CD1c-positive myeloid dendritic cell (primary cell): ENCODE results near the gene SPZ1.
A peak's percentile ranks its signal among the peaks of the same experiment; 100 is the strongest.
"Not testable (repeated sequence)": the region's sequence is repeated elsewhere in the genome, so short reads cannot be mapped to it uniquely, and the experiment has no call there.

ENCODE experiments used
- DNase-seq: peaks from one replicate; pipeline ENCODE4 v3.0.0-alpha.2; 2016; ENCODE audit errors: extremely low spot score

SPZ1 gene, protein sequence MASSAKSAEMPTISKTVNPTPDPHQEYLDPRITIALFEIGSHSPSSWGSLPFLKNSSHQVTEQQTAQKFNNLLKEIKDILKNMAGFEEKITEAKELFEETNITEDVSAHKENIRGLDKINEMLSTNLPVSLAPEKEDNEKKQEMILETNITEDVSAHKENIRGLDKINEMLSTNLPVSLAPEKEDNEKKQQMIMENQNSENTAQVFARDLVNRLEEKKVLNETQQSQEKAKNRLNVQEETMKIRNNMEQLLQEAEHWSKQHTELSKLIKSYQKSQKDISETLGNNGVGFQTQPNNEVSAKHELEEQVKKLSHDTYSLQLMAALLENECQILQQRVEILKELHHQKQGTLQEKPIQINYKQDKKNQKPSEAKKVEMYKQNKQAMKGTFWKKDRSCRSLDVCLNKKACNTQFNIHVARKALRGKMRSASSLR

DNA sequence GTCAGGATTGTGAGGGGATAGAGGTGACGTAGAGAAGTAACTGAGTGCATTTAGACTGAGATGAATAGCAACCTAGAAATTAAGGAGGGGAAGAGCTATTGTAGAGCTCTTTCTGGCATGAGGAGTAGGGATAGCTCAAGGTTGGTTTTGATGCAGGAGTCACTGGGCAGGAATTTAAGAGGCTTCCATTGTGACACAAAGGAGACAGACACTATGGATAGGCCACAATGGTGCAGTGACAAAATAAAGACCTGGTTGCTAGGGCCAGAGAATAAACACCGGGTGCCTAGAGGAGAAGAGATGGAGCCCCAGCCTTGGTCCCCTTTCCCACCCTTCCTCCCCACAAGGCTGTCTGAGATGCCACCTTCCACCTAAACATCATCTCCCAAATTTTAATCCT, at the start of gene SPZ1:
SPZ1 (plus strand) TSS at position 301 of the 400 bp plus-strand sequence. CDS start 214 bp downstream, outside the sequence.
- DNase-seq = no peak

DNA sequence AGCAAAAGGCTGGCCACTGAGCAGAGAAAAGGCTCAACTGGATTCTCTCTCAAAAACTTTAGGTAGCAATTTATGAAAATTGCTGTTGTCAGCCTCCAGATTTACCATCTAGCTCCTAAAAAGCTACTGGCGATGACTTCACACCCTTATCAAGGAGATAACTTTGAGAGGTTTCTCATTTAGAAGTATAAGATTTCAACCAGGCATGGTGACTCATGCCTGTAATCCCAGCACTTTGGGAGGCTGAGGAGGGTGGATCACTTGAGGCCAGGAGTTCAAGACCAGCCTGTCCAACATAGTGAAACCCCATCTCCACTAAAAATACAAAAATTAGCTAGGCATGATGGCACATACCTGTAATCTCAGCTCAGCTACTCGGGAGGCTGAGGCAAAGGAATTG, 49.3 kb upstream of the SPZ1 start:
- not testable (repeated sequence) for DNase-seq

DNA sequence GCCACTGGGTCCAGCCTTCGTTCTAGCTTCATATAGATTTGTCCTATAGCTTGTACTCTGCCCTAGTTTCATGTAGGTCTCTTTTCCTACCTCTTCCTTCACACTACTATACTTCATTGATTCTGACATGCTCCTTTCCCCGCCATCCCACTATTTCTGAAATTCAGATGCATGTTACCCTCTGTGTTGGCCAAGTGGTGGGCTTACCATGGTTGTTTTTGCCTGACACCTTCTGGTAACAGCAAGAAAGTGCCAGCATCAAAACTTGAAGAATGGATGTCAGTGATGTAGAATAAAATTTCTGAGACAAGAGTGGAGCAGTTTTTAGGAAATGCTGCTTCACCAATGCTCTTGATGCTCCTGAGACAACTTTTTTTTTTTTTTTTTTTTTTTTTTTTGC, 44.5 kb upstream of the SPZ1 start:
- peak; percentile 9 for DNase-seq

DNA sequence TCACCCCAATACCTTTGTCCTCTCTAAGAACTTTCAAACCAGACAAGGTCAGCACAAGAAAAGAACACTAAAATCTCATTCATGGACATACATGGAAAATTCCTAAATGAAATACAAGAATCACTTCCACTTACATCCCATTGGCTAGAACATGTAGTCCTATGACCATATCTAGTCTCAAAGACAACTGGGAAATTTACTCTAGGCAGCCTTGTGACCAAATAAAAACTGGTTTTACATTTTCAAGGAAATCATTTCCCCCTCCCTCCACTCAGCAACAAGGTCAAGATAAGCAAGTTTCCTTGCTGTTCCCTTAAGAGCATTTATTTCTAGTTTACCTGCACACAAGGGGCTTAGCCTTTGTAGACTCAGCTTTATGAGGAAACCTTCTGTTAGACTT, 43.6 kb upstream of the SPZ1 start:
- no peak for DNase-seq

DNA sequence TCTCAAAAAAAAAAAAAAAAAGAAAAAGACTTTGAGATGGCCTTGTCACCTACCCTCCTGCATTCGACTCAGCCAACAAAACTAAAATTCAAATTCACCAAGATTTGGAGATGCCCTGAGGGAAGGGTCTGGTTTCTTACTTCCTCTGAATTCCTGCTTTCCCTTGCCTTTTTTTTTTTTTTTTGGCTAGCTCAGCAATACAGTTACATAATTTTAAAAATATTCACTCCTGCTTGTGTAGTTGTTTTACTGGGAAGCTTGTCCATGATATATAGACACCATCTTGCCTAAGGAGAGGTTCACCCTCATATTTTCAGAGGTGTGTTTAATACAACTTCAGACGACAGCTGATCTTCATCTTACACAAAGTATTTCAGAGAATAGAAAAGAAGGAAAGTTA, 42.6 kb upstream of the SPZ1 start:
- no peak for DNase-seq

DNA sequence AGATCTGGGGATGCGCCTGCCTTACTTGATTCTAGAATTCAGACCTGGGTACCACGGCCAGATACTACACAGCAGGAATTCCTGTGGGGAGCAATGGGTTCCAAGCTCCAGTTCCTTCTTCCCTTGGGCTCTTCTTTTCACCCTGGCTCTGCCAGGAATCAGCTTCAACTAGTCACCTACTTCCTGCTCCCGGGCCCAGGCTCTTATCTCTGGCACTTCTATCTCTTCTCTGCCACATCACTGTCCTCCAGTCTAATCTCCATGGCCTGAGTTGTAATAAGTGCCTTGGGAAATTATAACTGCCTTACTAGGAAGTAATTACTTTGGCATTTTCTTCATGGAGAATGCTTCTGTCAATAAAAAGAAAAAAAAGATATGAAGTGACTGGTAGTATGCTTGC, 37.7 kb upstream of the SPZ1 start:
- DNase-seq = no peak

DNA sequence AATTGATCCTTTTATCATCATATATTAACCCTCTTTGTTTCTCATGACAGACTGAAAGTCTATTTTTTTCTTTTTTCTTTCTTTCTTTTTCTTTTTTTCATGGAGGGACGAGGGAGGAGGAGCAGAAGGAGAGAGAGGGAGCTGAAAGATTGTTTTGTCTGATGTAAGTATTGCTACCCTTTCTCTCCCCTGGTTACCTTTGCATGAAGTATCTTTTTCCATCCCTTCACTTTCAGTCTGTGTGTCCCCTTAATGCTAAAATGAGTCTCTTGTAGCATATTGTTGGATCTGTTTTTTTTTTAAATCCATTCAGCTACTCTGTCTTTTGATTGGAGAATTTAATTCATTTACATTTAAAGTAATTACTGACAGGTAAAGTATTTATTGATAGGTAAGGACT, 36.4 kb upstream of the SPZ1 start:
- no peak for DNase-seq

DNA sequence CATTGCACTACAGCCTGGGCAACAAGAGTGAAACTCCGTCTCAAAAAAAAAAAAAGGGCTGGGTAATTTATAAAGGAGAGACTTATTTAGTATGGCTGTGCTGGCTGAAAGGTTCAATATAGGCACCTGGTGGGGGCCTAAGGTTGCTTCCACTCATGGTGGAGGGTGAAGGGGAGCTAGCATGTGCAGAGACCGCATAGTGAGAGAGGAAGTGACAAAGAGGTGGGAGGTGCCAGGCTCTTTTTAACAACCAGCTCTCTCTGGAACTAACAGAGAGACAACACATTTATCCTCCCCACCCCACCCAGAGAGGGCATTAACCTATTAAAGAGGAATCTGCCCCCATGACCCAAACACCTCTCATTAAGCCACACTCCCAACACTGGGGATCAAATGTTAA, 35.1 kb upstream of the SPZ1 start:
- DNase-seq = peak; percentile 22

DNA sequence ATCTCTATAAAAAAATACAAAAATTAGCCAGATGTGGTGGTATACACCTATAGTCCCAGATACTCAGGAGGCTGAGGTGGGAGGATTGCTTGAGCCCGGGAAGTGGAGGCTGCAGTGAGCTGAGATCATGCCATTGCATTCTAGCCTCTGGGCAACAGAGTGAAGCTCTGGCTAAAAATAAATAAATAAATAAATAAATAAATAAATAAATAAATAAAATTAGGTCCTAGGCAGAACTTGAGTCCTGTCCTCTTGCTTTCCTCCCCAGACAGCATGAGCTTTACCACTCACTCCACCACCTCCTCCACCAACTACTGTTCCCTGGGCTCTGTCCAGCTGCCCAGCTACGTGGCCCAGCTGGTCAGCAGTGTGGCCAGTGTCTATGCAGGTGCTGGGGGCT, 31.6 kb upstream of the SPZ1 start:
- DNase-seq = no peak

DNA sequence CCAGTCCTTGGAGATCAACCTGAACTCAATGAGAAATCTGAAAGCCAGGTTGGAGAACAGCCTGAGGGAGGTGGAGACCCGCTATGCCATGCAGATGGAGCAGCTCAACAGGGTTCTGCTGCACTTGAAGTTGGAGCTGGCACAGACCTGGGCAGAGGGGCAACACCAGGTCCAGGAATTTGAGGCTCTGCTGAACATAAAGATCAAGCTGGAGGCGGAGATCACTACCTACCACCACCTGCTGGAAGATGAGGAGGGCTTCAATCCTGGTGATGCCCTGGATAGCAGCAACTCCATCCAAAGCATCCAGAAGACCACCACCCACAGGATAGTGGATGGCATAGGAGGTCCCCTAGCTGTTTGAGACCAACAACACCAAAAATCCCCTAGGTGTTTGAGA, 30.5 kb upstream of the SPZ1 start:
- no peak for DNase-seq

DNA sequence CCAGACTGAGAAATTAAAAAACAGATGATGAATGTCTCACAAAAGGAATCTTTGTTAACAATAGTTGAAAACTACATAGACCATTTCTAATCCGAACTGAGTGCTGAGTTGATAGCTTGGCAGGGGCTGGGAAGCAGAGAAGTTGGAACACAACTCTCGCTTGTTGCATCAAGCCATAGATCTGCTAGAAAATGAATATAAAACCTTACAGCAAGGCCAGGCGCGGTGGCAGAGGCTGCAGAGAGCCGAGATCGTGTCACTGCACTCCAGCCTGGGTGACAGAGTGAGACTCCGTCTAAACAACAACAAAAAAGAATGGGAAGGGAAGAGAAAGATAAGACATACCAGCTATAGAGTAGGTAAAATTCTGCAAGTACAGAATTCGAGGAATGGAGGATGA, 28.0 kb upstream of the SPZ1 start:
- DNase-seq = no peak

DNA sequence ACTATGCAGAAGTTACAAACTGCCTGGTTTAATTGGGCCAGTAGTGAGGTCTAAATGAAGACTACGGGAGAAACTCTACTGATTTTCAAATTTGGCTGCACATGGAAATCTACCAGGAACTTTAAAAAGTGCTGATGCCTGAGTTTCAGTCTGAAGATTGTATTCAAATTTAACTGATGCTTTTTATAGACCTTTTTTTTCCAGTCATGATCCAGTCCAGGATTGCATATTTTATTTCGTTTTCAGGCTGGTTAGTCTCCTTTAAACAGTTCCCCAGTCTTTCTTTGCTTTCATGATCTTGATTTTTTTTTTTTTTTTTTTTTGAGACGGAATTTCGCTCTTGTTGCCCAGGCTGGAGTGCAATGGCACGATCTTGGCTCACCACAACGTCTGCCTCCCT, 23.7 kb upstream of the SPZ1 start:
- no peak for DNase-seq

DNA sequence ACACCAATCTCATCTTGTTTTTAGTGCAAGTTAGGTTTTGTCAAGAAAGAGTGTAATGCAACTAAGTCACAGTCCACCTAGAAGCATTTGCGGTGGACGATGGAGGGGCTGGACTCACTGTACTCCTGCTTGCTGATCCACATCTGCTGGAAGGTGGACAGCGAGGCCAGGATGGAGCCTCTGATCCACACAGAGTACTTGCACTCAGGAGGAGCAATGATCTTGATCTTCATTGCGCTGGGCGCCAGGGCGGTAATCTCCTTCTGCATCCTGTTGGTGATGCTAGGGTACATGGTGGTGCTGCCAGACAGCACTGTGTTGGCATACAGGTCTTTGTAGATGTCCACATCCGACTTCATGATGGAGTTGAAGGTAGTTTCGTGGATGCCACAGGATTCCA, 20.2 kb upstream of the SPZ1 start:
- no peak for DNase-seq

DNA sequence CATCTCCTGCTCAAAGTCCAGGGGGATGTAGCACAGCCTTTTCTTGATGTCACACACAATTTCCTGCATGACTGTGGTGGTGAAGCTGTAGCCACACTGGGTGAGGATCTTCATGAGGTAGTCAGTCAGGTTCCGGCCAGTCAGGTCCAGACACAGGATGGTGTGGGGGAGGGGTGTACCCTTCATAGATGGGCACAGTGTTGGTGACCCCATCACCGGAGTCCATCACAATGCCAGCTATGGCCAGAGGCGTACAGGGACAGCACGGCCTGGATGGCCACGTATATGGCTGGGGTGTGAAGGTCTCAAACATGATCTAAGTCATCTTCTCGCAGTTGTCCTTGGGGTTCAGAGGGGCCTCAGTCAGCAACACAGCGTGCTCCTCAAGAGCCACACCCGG, 19.7 kb upstream of the SPZ1 start:
- no peak for DNase-seq

DNA sequence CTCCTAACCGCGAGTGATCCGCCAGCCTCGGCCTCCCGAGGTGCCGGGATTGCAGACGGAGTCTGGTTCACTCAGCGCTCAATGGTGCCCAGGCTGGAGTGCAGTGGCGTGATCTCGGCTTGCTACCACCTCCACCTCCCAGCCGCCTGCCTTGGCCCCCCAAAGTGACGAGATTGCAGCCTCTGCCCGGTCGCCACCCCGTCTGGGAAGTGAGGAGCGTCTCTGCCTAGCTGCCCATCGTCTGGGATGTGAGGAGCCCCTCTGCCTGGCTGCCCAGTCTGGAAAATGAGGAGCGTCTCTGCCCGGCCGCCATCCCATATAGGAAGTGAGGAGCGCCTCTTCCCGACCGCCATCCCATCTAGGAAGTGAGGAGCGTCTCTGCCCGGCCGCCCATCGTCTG, 19.0 kb upstream of the SPZ1 start:
- DNase-seq = not testable (repeated sequence)

DNA sequence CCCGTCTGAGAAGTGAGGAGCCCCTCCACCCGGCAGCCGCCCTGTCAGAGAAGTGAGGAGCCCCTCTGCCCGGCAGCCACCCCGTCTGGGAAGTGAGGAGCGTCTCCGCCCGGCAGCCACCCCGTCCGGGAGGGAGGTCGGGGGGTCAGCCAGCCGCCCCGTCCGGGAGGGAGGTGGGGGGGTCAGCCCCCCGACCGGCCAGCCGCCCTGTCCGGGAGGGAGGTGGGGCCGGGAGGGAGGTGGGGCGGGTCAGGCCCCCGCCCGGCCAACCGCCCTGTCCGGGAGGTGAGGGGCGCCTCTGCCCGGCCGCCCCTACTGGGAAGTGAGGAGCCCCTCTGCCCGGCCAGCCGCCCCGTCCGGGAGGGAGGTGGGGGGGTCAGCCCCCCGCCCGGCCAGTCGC, 18.5 kb upstream of the SPZ1 start:
- not testable (repeated sequence) for DNase-seq

DNA sequence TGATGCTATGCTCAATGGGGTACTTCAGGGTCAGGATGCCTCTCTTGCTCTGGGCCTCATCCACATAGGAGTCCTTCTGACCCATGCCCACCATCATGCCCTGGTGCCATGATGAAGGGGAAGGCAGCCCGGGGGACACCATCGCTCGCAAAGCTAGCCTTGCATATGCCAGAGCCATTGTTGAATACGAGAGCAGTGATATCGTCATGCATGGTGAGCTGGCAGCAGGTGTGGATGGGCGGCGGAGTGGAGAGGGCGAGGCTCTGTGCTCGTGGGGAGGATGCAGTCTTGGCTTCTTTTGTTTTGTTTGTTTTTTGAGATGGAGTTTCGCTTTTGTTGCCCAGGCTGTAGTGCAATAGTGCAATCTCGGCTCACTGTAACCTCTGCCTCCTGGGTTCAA, 17.2 kb upstream of the SPZ1 start:
- no peak for DNase-seq

DNA sequence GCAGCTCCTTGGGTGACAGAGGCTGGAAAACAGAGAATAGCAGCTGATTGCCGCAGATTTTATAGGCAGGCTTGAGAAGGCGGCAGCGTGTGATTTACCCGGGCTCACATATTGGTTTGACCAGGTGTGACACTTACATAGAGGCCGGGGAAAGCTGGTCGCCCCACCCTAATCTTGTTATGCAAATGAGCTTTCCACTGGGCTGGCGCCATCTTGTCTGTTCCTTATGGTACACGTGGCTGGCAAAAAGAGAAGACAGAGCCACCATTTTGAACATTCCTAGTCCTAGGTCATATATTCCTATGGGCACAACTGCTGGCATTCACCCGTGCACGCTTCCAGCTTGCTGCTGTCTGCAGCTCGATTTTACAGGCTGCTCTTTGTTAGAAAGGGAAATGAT, 11.3 kb upstream of the SPZ1 start:
- DNase-seq = no peak

DNA sequence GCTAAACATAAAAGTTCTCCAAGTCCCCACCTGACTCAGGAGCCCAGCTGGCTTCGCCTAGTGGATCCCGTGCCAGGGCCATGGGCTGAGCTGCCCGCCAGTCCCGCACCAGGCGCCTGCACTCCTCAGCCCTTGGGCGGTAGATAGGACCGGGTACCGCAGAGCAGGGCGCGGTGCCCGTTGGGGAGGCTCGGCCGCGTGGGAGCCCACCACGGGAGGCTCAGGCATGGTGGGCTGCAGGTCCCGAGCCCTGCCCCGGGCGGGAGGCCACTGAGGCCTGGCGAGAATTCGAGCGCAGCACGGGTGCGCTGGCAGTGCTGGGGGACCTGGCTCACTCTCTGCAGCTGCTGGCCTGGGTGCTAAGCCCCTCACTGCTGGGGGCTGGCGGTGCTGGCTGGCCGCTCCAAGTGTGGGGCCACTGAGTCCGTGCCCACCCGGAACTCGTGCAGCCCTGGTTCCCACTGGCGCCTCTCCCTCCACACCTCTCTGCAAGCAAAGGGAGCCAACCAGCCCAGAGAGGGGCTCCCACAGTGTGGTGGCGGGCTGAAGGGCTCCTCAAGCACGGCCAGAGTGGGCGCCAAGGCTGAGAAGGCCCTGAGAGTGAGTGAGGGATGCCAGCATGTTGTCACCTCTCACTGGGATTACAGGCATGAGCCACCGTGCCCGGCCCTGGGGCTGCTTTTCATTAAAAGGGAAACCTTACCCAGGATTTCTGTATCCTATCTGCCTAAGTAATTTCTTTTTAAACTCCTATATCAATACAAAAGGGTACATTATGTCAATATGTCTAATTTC, 9.7 kb upstream of the SPZ1 start:
- DNase-seq = no peak

DNA sequence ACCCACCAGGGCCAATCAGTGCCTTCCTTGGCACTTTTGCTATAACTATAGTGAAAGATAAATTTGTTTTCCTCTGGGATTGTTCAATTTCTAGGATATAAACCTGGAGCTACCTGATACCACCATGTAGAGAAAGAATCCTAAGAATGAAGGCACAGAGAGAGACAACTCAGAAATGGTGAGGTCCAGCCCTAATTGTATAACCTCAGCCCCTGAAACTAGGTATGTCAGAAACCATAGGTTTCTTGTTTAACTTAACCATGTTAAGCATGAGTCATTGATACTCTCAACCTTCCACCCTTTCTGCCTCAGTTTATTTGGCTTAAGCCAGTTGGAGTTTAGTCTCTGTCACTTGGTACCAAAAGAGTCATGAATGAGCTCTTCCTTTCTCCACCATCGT, 4.6 kb upstream of the SPZ1 start:
- no peak for DNase-seq

DNA sequence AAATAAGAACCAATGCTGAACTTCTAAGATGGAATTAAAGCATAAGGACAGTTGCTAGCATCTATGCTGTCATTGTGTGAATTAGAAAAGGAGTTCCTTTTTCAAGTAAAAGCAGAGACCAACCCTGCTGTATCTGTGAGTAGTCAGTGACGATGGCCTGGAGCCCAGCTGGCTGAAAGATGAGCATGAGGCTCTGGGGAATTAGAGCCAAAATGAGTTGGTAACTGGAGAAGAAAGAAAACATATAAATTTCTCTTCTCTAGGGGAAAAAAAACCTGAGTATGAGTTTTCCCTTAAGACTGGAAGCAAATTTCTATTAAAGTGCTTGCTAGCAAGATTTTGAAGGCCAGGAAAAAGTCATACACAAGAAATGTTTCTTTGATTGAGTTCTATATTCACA, 1.6 kb upstream of the SPZ1 start:
- DNase-seq = no peak

DNA sequence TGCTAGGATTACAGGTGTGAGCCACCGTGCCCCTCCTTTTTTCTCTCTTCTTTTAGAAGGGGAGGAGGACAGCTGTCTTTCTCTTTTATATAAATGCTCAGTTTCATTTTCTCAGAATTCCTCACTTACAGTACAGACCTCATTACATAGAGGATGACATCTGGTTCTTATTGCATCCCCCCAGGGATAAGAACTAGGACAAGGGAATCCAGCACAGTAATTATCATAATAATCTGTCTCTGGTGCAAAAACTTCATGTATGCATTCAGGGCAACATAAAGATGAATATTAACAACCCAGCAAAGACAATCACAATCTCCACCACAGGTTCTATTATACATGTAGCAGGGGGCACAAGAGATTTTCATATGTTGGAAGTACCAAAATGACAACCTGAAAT, 5.1 kb downstream of the SPZ1 start:
- no peak for DNase-seq

DNA sequence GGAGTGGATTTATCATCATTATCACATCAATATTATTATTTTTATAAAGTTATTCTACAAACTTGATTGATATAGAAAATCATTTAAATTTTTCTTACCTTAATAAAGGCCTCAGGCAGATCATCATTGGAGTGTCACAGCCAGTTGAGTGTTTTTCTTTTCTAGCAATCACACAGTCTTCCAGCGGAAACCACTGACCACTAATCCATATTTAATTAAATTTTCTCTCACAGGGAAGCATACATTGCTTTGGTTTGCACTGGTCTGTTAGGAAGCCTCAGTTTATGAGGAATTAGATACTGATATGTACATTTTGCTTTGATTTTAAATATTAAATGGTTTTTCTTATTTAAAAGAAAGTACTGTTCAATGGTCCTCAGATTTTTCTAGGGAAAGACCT, 6.7 kb downstream of the SPZ1 start:
- no peak for DNase-seq
